ENCODE data around the gene SOST.

SOST gene

DNA sequence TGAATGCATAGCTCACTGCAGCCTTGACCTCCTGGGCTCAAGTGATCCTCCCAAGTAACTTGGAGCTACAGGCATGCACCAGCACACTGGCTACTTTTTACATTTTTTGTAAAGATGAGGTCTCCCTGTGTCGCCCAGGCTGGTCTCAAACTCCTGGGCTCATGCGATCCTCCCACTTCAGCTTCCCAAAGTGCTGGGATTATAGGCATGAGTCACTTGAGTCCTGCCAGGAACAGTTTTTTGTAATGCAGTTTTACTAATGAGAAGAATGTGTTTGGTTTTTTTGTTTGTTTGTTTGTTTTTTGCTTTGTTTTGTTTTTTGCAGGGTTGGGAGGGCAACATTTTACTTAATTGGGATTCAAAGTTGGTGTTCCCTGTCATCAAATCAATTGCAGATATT, 22.2 kb downstream of the SOST start:
- Mint-ChIP-seq H3K4me1 (ENCODE audit: low read depth) (no peaks in the 10 kb centered on the region), H3K27ac (no peak overlapping the region), H3K4me3 (no peak overlapping the region), H3K36me3 (no peaks in the 10 kb centered on the region), H3K27me3 (peaks cover 2% of the 10 kb centered on the region), H3K9me3 (ENCODE audit: low read depth) (no peaks in the 10 kb centered on the region)

GRCh38 chr17:43734376-43734775, 24.2 kb downstream of the SOST start:
- Mint-ChIP-seq H3K27ac (no peak overlapping the region), H3K27me3 (peaks cover 2% of the 10 kb centered on the region), H3K4me3 (no peak overlapping the region), H3K4me1 (ENCODE audit: low read depth) (no peaks in the 10 kb centered on the region), H3K9me3 (ENCODE audit: low read depth) (no peaks in the 10 kb centered on the region), H3K36me3 (no peaks in the 10 kb centered on the region)

DNA sequence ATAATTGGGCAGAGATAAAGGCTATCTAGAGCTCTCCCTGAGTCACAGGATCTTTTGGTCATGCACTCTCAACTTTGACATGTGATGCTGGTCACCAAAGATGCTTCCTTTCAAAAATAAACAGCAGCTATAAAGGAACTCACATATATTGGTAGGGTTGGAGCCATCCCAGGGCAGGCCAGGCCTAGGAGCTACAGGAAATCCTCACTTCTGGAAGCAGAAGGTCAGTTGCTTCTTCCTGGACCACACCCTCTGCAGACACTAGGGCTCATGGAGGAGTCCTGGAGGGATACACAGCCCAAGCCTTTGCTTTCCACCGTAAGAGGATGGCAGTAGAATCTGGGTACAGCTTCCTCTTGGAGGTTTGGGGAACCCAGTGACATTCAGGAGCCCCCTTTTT, 24.6 kb downstream of the SOST start:
- Mint-ChIP-seq H3K27ac (no peak overlapping the region), H3K9me3 (ENCODE audit: low read depth) (no peaks in the 10 kb centered on the region), H3K4me1 (ENCODE audit: low read depth) (no peaks in the 10 kb centered on the region), H3K4me3 (no peak overlapping the region), H3K36me3 (no peaks in the 10 kb centered on the region), H3K27me3 (peaks cover 2% of the 10 kb centered on the region)

DNA sequence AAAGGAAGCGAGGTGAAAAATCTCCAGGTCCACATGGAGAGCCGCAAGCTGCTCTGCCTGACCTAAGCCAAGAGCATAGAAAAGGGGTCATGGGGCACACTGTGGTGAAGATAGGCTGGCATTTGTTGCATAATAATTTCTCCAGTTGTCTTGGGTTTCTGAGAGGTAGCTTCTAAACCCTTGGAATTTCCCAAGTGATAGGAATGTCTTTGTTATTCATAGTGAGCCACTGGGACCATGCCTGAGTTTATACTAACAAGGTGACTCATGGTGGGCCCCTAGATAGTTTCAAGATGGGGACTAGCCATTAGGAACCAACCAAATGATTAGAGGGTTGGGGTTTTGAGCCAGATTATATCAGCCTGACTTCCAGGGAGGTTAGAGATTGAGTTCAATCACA, 25.6 kb downstream of the SOST start:
- no peak overlapping the region for H3K4me3 Mint-ChIP-seq
- H3K9me3 Mint-ChIP-seq (ENCODE audit: low read depth), result no peaks in the 10 kb centered on the region
- no peaks in the 10 kb centered on the region for H3K36me3 Mint-ChIP-seq
- H3K27ac Mint-ChIP-seq, result no peak overlapping the region
- peaks cover 2% of the 10 kb centered on the region for H3K27me3 Mint-ChIP-seq
- H3K4me1 Mint-ChIP-seq (ENCODE audit: low read depth), result no peaks in the 10 kb centered on the region

- H3K36me3 Mint-ChIP-seq, result no peaks in the 10 kb centered on the region
- H3K27ac Mint-ChIP-seq, result no peak overlapping the region
- H3K27me3 Mint-ChIP-seq, result no peaks in the 10 kb centered on the region
- H3K4me1 Mint-ChIP-seq (ENCODE audit: low read depth), result no peaks in the 10 kb centered on the region
- no peak overlapping the region for H3K4me3 Mint-ChIP-seq
- H3K9me3 Mint-ChIP-seq (ENCODE audit: low read depth), result no peaks in the 10 kb centered on the region
Observed at GRCh38 chr17:43728081-43728480, 30.5 kb downstream of the SOST start.

GRCh38 chr17:43723697-43724359, 34.8 kb downstream of the SOST start:
- H3K27me3 Mint-ChIP-seq, result no peaks in the 10 kb centered on the region
- H3K9me3 Mint-ChIP-seq (ENCODE audit: low read depth), result no peaks in the 10 kb centered on the region
- peaks cover 18% of the 10 kb centered on the region for H3K4me1 Mint-ChIP-seq (ENCODE audit: low read depth)
- H3K4me3 Mint-ChIP-seq, result no peak overlapping the region
- no peak overlapping the region for H3K27ac Mint-ChIP-seq
- no peaks in the 10 kb centered on the region for H3K36me3 Mint-ChIP-seq

DNA sequence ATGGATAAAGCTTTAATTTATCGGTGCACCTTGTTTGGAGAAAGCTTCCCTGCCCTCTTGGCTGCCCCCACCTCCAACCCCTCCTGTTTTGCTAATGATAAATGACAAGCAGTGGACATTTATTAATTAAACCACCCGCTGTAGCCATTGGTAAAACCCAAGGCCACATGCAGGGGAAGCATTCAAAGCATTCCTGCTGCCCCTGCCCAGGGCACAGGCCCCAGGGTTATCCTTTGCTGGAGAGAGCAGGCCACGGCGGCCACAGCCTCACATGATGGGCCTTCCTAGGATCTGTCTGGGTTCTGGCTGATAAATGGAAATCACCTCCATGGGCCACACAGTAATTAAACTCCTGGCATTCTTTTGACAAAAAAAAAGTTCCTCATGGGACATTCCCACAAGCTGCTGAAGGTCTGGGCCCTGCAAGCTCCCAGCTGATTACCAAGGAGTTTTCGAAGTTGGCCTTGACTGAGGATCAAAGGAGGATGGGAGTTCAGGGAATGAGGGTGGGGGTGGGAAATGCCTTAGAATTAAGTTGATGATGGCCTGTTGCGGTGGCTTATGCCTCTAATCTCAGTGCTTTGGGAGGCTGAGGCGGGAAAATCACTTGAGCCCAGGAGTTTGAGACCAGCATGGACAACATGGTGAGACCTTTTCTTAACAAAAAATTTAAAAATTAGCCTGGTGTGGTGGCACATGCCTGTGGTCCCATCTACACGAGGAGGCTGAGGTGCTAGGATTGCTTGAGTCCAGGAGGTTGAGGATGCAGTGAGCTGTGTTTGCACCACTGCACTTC, 35.5 kb downstream of the SOST start:
- Mint-ChIP-seq H3K36me3 (no peaks in the 10 kb centered on the region), H3K27ac (no peak overlapping the region), H3K4me3 (no peak overlapping the region), H3K27me3 (no peaks in the 10 kb centered on the region), H3K4me1 (ENCODE audit: low read depth) (peaks cover 20% of the 10 kb centered on the region), H3K9me3 (ENCODE audit: low read depth) (no peaks in the 10 kb centered on the region)

GRCh38 chr17:43722269-43722619, 36.3 kb downstream of the SOST start:
- no peaks in the 10 kb centered on the region for H3K27me3 Mint-ChIP-seq
- no peaks in the 10 kb centered on the region for H3K36me3 Mint-ChIP-seq
- no peaks in the 10 kb centered on the region for H3K9me3 Mint-ChIP-seq (ENCODE audit: low read depth)
- H3K4me1 Mint-ChIP-seq (ENCODE audit: low read depth), result peaks cover 20% of the 10 kb centered on the region
- H3K27ac Mint-ChIP-seq, result no peak overlapping the region
- no peak overlapping the region for H3K4me3 Mint-ChIP-seq

- Mint-ChIP-seq H3K36me3 (no peaks in the 10 kb centered on the region), H3K9me3 (ENCODE audit: low read depth) (no peaks in the 10 kb centered on the region), H3K27me3 (no peaks in the 10 kb centered on the region), H3K4me3 (peak overlapping the region; percentile 92), H3K4me1 (ENCODE audit: low read depth) (peaks cover 20% of the 10 kb centered on the region), H3K27ac (peak overlapping the region; percentile 89)
Observed at GRCh38 chr17:43721537-43722268, 36.9 kb downstream of the SOST start.

- Mint-ChIP-seq H3K36me3 (no peaks in the 10 kb centered on the region), H3K9me3 (ENCODE audit: low read depth) (no peaks in the 10 kb centered on the region), H3K4me3 (peak overlapping the region; percentile 92), H3K27ac (peak overlapping the region; percentile 87), H3K4me1 (ENCODE audit: low read depth) (peaks cover 20% of the 10 kb centered on the region), H3K27me3 (peaks cover 2% of the 10 kb centered on the region)
Observed at GRCh38 chr17:43720311-43721060, 38.1 kb downstream of the SOST start.

DNA sequence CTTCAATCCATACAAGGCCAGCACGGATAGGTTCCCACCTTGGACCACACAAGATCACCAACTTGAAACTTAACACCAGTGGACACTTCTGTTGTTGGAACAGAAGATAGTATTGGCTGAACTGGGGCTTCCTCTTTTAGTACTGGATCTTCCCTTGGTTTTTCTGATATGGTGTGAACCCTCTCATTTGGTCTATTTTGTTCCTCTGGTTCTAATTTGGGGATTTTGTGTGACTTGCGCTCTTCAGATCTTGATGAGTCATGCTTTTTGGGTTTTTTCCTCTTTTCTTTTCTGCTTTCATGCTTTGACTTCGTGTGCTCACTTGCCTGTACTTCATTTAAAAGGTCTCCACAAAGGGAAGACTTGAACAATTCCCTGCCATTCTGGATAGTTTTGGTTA, 39.0 kb downstream of the SOST start:
- Mint-ChIP-seq H3K4me1 (ENCODE audit: low read depth) (peaks cover 21% of the 10 kb centered on the region), H3K27ac (peak overlapping the region; percentile 87), H3K27me3 (peaks cover 5% of the 10 kb centered on the region)

DNA sequence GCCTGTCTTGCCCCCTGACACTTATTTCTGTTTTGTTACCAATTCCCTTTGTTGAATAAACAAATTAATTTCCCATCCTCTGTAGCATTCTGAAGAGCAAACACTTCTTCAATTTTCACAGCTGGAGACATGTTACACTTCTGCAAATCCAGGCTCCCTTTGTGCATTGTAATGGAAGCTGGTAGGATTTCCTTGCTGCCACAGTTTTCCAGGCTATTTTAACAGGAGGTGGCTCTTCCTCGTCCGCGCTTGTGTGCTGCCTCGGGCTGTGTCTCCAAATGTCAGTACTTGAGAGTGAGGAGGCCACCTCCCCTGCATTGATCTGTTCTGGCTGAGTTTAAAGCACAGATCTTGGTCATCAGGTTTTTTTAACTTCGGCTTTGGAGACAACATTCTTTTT, 40.0 kb downstream of the SOST start:
- H3K27ac Mint-ChIP-seq, result no peak overlapping the region
- H3K4me3 Mint-ChIP-seq, result no peak overlapping the region
- no peaks in the 10 kb centered on the region for H3K36me3 Mint-ChIP-seq
- H3K9me3 Mint-ChIP-seq (ENCODE audit: low read depth), result no peaks in the 10 kb centered on the region
- peaks cover 27% of the 10 kb centered on the region for H3K4me1 Mint-ChIP-seq (ENCODE audit: low read depth)
- peaks cover 11% of the 10 kb centered on the region for H3K27me3 Mint-ChIP-seq

More for the DNA sequence above, 39.0 kb downstream of the SOST start:
- H3K9me3 Mint-ChIP-seq (ENCODE audit: low read depth), result no peaks in the 10 kb centered on the region
- peak overlapping the region; percentile 92 for H3K4me3 Mint-ChIP-seq
- no peaks in the 10 kb centered on the region for H3K36me3 Mint-ChIP-seq

GRCh38 chr17:43717913-43718312, 40.7 kb downstream of the SOST start:
- H3K27ac Mint-ChIP-seq, result no peak overlapping the region
- H3K9me3 Mint-ChIP-seq (ENCODE audit: low read depth), result no peaks in the 10 kb centered on the region
- H3K4me3 Mint-ChIP-seq, result no peak overlapping the region
- peaks cover 15% of the 10 kb centered on the region for H3K27me3 Mint-ChIP-seq
- H3K4me1 Mint-ChIP-seq (ENCODE audit: low read depth), result peaks cover 32% of the 10 kb centered on the region
- H3K36me3 Mint-ChIP-seq, result no peaks in the 10 kb centered on the region

- H3K4me1 Mint-ChIP-seq (ENCODE audit: low read depth), result peaks cover 20% of the 10 kb centered on the region
- H3K36me3 Mint-ChIP-seq, result no peaks in the 10 kb centered on the region
- H3K4me3 Mint-ChIP-seq, result peak overlapping the region; percentile 67
- no peak overlapping the region for H3K27ac Mint-ChIP-seq
- H3K27me3 Mint-ChIP-seq, result peaks cover 30% of the 10 kb centered on the region
- no peaks in the 10 kb centered on the region for H3K9me3 Mint-ChIP-seq (ENCODE audit: low read depth)
Observed at GRCh38 chr17:43714465-43715149, 44.0 kb downstream of the SOST start.

All from activated naive CD8-positive, alpha-beta T cell (primary cell).